Measurements from ENCODE around the gene ESAM.

Gene ESAM

GRCh38 chr11:124753205-124753604 is 8.9 kb downstream of the ESAM start:
- DNase-seq (ENCODE audit: low read depth): no peak

DNA sequence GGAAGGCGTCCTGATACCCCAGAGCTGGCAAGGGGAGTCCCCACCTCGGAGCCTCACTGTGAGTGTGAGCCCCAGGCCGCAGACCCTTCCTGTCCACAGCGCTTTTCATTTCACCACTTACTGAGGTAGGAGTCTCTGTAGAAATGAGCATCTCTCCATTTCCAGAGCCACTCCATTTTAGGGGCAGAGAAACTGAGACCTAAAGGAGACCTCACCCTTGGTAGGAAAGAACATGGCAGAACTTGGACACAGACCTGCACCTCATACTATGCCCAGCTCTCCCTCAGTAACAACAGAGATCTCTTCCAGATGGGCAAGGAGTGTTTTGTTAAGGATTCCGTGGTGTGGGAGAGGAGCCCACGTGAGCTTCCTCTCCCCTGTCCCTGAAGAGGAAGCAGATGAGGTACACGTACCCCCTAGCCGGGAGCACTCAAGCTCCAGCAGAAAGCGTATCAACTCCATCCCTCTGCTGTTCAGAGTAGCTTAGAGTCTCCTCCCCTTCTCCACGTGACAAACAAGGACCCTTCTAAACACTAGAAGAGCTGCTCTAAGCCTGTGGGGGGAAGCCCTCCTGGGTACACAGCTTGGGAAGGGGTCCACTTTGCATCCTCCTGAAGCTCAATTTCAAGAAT is 9.5 kb downstream of the ESAM start:
- DNase-seq (ENCODE audit: low read depth): no peak

GRCh38 chr11:124751741-124752470 is 10.2 kb downstream of the ESAM start, which contains the start of gene VSIG2:
TSS of gene VSIG2 (minus strand) at chr11:124752255. CDS start at chr11:124752137, 118 bp downstream.
- no peak for DNase-seq (ENCODE audit: low read depth)

- DNase-seq (ENCODE audit: low read depth): no peak
Observed at GRCh38 chr11:124751391-124751740, 10.7 kb downstream of the ESAM start.

DNA sequence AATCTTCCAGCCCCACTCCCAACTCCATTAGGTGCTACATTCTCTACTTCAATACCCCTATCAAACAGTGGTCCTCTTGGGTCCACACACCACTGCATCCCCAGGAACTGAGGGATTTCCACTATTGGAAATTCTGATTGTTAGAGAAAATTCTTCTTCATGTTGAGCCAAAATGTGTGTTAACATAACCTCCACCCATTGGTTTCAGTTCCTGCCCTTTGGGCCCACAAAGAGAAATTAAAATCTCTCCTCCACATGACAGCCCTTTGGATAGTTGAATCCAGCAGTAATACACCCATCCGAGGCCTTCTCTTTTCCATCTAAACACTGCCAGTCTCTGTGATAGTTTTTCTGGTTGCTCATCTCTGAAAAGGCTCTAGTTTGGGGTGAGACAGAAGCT is 12.2 kb downstream of the ESAM start:
- no peak for DNase-seq (ENCODE audit: low read depth)

GRCh38 chr11:124748481-124749343 is 13.4 kb downstream of the ESAM start:
- DNase-seq (ENCODE audit: low read depth): no peak

- DNase-seq (ENCODE audit: low read depth): no peak
Observed at GRCh38 chr11:124748100-124748418, 14.0 kb downstream of the ESAM start.

GRCh38 chr11:124747406-124748099 is 14.5 kb downstream of the ESAM start:
- DNase-seq (ENCODE audit: low read depth): no peak

- DNase-seq (ENCODE audit: low read depth): peak; percentile 30
Observed at GRCh38 chr11:124746621-124747243, 15.4 kb downstream of the ESAM start.

DNA sequence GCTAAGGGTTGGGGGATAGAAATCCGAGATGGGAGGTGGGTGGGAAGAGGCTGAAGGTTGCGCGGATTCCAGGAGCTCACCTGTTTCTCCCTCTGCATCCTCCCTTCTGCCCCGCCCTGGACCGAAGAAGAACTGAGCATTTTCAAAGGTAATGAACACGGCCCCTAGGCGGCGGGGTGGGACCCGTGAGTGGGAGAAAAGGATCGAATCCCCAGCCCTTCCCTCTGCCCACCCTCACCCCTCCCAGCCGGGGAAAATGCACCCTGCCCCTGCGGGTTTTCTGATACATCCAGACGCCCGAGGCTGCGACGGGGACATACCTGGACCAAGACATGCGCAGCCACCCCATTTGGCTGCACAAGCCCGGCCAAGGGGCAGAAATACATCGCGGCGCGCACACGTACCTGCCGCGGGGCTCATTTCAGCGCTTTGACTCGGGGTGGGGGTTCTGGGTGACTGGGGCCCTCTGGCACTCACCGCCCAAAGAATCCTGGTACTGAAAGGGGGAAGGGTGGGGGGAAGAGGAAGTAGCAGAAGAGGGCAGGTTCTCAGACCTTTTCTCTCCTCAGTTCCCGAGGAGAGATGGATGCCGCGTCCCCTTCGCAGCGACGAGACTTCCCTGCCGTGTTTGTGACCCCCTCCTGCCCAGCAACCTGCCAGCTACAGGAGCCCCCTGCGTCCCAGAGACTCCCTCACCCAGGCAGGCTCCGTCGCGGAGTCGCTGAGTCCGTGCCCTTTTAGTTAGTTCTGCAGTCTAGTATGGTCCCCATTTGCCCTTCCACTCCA is 16.1 kb downstream of the ESAM start:
- DNase-seq (ENCODE audit: low read depth): no peak

- DNase-seq (ENCODE audit: low read depth): no peak
Observed at GRCh38 chr11:124745270-124745834, 16.7 kb downstream of the ESAM start.

DNA sequence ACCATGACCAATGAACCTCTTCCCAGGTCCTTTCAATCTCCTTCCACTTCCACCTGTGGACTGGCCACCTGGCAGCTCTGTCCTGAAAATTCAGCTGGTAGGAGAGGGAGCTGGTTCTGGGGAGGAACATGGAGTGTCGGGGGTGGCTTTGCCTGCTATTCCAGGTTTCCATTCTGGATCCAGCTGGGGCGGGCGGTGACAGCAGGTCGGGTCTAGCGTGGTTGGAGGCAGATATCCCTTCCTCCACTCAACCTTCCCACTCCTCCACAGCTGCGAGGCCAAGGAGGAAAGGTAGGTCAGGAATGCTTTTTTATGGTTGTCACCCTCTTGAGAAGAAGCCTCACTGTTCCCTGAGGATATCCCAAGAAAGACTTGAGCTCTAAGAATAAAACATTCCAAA is 19.0 kb downstream of the ESAM start:
- DNase-seq (ENCODE audit: low read depth): no peak

- no peak for DNase-seq (ENCODE audit: low read depth)
Observed at GRCh38 chr11:124742555-124742954, 19.5 kb downstream of the ESAM start.

GRCh38 chr11:124740277-124740882 is 21.7 kb downstream of the ESAM start:
- DNase-seq (ENCODE audit: low read depth): no peak

- DNase-seq (ENCODE audit: low read depth): peak; percentile 52
Observed at GRCh38 chr11:124739479-124740276, 22.4 kb downstream of the ESAM start, which contains the start of gene NRGN. TSS of gene NRGN (plus strand) at chr11:124739942. CDS start at chr11:124740085, 143 bp downstream.

GRCh38 chr11:124738713-124739478 is 23.2 kb downstream of the ESAM start:
- DNase-seq (ENCODE audit: low read depth): no peak

- DNase-seq (ENCODE audit: low read depth): no peak
Observed at GRCh38 chr11:124737638-124738305, 24.3 kb downstream of the ESAM start.

GRCh38 chr11:124736736-124737135 is 25.4 kb downstream of the ESAM start:
- DNase-seq (ENCODE audit: low read depth): no peak

Data from fibroblast of the conjunctiva (primary cell).